ENCODE results near the gene ABCA7. TPM values are rescaled to one million over a fixed set of nuclear protein-coding genes. Genes with fewer than 3 reads are reported as not detected.

ABCA7 gene
- total and polyA plus RNA-seq, 2 donors = 23.4 to 315 TPM

- no peak for DNase-seq (ENCODE audit: low read depth in 6 of 9, low spot score in 9 of 9)
Observed at GRCh38 chr19:1008268-1009040, 31.5 kb upstream of the ABCA7 start.

DNA sequence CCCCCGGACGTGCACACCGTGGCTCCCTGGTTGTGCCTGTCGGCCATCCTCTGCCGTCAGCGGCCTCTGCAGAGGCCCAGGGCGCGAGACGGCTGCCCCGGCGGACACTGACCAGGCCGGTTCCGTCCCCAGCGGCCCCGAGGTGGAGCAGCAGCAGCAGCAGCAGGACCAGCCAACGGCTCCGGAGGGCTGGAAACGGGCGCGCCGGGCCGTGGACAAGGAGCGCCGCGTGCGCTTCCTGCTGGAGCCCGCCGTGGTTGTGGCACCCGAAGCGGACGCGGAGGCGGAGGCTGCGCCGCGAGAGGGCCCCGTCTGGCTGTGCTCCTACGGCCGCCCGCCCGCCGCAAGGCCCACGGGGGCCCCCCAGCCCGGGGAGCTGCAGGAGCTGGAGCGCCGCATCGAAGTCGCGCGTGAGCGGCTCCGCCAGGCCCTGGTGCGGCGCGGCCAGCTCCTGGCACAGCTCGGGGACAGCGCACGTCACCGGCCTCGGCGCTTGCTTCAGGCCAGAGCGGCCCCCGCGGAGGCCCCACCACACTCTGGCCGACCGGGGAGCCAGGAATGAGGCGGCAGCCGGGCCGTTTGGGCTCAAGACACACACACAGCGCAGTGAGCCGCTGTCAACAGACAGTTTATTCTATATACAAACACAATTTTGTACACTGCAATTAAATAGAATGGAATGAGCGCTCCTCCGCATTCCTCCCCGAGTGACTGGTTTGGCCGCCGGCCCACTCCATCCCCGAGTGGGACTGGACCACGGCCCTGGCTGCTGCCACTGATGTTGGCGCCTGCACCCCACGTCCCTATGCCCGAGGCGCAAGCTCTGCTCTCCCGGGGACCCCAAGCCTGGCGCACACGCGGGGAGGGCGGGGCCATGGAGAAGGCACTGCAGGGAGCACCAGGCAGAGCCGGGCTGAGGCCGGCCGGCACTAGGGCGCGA is 30.6 kb upstream of the ABCA7 start:
- Histone ChIP-seq H3K36me3 (ENCODE audit: control insufficient read depth in 2 of 2, insufficient read depth in 2 of 2, low read length in 1 of 2) (peaks cover 31 to 60% of the 10 kb centered on the region in 2 donors), H3K4me1 (ENCODE audit: control insufficient read depth in 2 of 2, insufficient read depth in 2 of 2, low read length in 2 of 2) (no peaks in the 10 kb centered on the region), H3K27ac (ENCODE audit: low read depth in 1 of 2, low read length in 1 of 2) (no peak overlapping the region), H3K9me3 (ENCODE audit: control insufficient read depth in 2 of 2, insufficient read depth in 1 of 2, low read length in 1 of 2) (no peaks in the 10 kb centered on the region), H3K4me3 (ENCODE audit: low read length in 2 of 2) (no peak overlapping the region), H3K27me3 (ENCODE audit: control insufficient read depth in 2 of 2, insufficient read depth in 1 of 2, low read length in 1 of 2) (no peaks in the 10 kb centered on the region)
- DNase-seq (ENCODE audit: low read depth in 6 of 9, low spot score in 9 of 9) = no peak
- WGBS = 96% methylated on average over 92 of the region's 92 CpGs

More at GRCh38 chr19:1008268-1009040, 31.5 kb upstream of the ABCA7 start:
- Histone ChIP-seq H3K27ac (ENCODE audit: low read depth in 1 of 2, low read length in 1 of 2) (no peak overlapping the region), H3K4me1 (ENCODE audit: control insufficient read depth in 2 of 2, insufficient read depth in 2 of 2, low read length in 2 of 2) (no peaks in the 10 kb centered on the region), H3K36me3 (ENCODE audit: control insufficient read depth in 2 of 2, insufficient read depth in 2 of 2, low read length in 1 of 2) (peaks cover 23 to 51% of the 10 kb centered on the region in 2 donors), H3K4me3 (ENCODE audit: low read length in 2 of 2) (no peak overlapping the region), H3K9me3 (ENCODE audit: control insufficient read depth in 2 of 2, insufficient read depth in 1 of 2, low read length in 1 of 2) (no peaks in the 10 kb centered on the region), H3K27me3 (ENCODE audit: control insufficient read depth in 2 of 2, insufficient read depth in 1 of 2, low read length in 1 of 2) (peaks cover 0 to 1% of the 10 kb centered on the region in 2 donors)
- WGBS = 98% methylated on average over 45 of the region's 45 CpGs

DNA sequence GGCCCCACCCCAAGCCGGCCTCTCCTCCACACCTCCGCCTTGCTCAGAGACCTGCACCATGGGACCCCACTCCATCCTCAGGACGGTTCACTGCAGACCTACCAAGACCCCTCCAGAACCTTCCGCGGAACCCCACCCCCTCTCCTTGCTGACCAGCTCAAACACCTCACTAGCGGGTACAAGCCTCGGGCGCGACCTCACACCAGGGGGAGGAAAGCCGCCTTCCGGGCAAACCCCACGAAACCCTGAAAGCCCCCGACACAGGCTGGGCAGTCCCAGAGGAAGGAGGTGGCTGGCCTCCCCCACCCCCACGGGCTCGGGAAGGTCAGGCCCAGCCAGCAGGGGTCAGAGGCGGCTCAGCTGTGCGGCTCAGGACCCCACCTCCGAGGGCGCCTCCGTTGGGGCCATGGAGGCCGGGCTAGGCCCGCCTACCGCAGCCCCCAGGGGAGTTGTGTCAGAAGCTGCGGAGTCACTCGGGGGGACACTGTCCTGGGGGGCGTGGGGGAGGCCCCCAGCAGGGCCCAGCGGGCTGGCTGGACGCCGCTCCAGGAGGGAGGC is 29.8 kb upstream of the ABCA7 start:
- DNase-seq (ENCODE audit: low read depth in 6 of 9, low spot score in 9 of 9) = no peak
- Histone ChIP-seq H3K36me3 (ENCODE audit: control insufficient read depth in 2 of 2, insufficient read depth in 2 of 2, low read length in 1 of 2) (peaks cover 37 to 67% of the 10 kb centered on the region in 2 donors), H3K9me3 (ENCODE audit: control insufficient read depth in 2 of 2, insufficient read depth in 1 of 2, low read length in 1 of 2) (no peaks in the 10 kb centered on the region), H3K4me1 (ENCODE audit: control insufficient read depth in 2 of 2, insufficient read depth in 2 of 2, low read length in 2 of 2) (no peaks in the 10 kb centered on the region), H3K27ac (ENCODE audit: low read depth in 1 of 2, low read length in 1 of 2) (no peak overlapping the region), H3K27me3 (ENCODE audit: control insufficient read depth in 2 of 2, insufficient read depth in 1 of 2, low read length in 1 of 2) (no peaks in the 10 kb centered on the region), H3K4me3 (ENCODE audit: low read length in 2 of 2) (no peak overlapping the region)
- WGBS = 97% methylated on average over 29 of the region's 29 CpGs

GRCh38 chr19:1010586-1011510 is 29.1 kb upstream of the ABCA7 start:
- Histone ChIP-seq H3K4me1 (ENCODE audit: control insufficient read depth in 2 of 2, insufficient read depth in 2 of 2, low read length in 2 of 2) (no peaks in the 10 kb centered on the region), H3K9me3 (ENCODE audit: control insufficient read depth in 2 of 2, insufficient read depth in 1 of 2, low read length in 1 of 2) (no peaks in the 10 kb centered on the region), H3K27me3 (ENCODE audit: control insufficient read depth in 2 of 2, insufficient read depth in 1 of 2, low read length in 1 of 2) (no peaks in the 10 kb centered on the region), H3K36me3 (ENCODE audit: control insufficient read depth in 2 of 2, insufficient read depth in 2 of 2, low read length in 1 of 2) (peaks cover 37 to 74% of the 10 kb centered on the region in 2 donors), H3K27ac (ENCODE audit: low read depth in 1 of 2, low read length in 1 of 2) (no peak overlapping the region), H3K4me3 (ENCODE audit: low read length in 2 of 2) (no peak overlapping the region)
- no peak for DNase-seq (ENCODE audit: low read depth in 6 of 9, low spot score in 9 of 9)
- 97% methylated on average over 56 of the region's 56 CpGs for WGBS

GRCh38 chr19:1011831-1012333 is 28.0 kb upstream of the ABCA7 start:
- peaks cover 44 to 78% of the 10 kb centered on the region in 2 donors for H3K36me3 ChIP-seq (ENCODE audit: control insufficient read depth in 2 of 2, insufficient read depth in 2 of 2, low read length in 1 of 2)
- no peak overlapping the region for H3K27ac ChIP-seq (ENCODE audit: low read depth in 1 of 2, low read length in 1 of 2)
- no peaks in the 10 kb centered on the region for H3K9me3 ChIP-seq (ENCODE audit: control insufficient read depth in 2 of 2, insufficient read depth in 1 of 2, low read length in 1 of 2)
- DNase-seq (ENCODE audit: low read depth in 6 of 9, low spot score in 9 of 9) = no peak
- H3K4me1 ChIP-seq (ENCODE audit: control insufficient read depth in 2 of 2, insufficient read depth in 2 of 2, low read length in 2 of 2) = peaks cover 0 to 3% of the 10 kb centered on the region in 2 donors
- no peaks in the 10 kb centered on the region for H3K27me3 ChIP-seq (ENCODE audit: control insufficient read depth in 2 of 2, insufficient read depth in 1 of 2, low read length in 1 of 2)
- WGBS = 97% methylated on average over 36 of the region's 36 CpGs
- no peak overlapping the region for H3K4me3 ChIP-seq (ENCODE audit: low read length in 2 of 2)

GRCh38 chr19:1012334-1012733 is 27.6 kb upstream of the ABCA7 start:
- peaks cover 45 to 82% of the 10 kb centered on the region in 2 donors for H3K36me3 ChIP-seq (ENCODE audit: control insufficient read depth in 2 of 2, insufficient read depth in 2 of 2, low read length in 1 of 2)
- 91% methylated on average over 18 of the region's 18 CpGs for WGBS
- no peaks in the 10 kb centered on the region for H3K9me3 ChIP-seq (ENCODE audit: control insufficient read depth in 2 of 2, insufficient read depth in 1 of 2, low read length in 1 of 2)
- no peak overlapping the region for H3K27ac ChIP-seq (ENCODE audit: low read depth in 1 of 2, low read length in 1 of 2)
- no peak for DNase-seq (ENCODE audit: low read depth in 6 of 9, low spot score in 9 of 9)
- H3K27me3 ChIP-seq (ENCODE audit: control insufficient read depth in 2 of 2, insufficient read depth in 1 of 2, low read length in 1 of 2) = no peaks in the 10 kb centered on the region
- H3K4me1 ChIP-seq (ENCODE audit: control insufficient read depth in 2 of 2, insufficient read depth in 2 of 2, low read length in 2 of 2) = peaks cover 0 to 6% of the 10 kb centered on the region in 2 donors
- H3K4me3 ChIP-seq (ENCODE audit: low read length in 2 of 2) = no peak overlapping the region

DNA sequence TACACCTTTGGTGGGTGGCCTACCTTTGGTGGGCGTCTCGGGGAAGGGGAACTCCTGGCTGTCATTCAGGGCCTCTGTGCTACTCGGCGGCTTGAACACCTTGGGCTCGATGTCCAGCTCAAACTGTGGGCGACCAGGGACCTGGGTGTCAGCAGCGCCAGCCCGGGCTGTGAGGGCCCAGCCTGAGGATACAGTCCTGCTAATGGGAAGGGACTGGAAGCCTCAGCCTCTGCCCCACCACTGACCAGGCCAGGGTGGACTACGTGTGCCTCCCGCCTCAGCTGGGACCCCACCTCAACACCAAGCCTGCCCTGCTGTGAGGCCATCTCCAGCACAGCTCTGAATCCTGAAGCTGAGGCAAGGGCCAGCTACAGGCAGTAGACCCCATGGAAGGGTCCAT is 26.7 kb upstream of the ABCA7 start:
- Histone ChIP-seq H3K4me3 (ENCODE audit: low read length in 2 of 2) (no peak overlapping the region), H3K9me3 (ENCODE audit: control insufficient read depth in 2 of 2, insufficient read depth in 1 of 2, low read length in 1 of 2) (no peaks in the 10 kb centered on the region), H3K36me3 (ENCODE audit: control insufficient read depth in 2 of 2, insufficient read depth in 2 of 2, low read length in 1 of 2) (peaks cover 45 to 87% of the 10 kb centered on the region in 2 donors), H3K27me3 (ENCODE audit: control insufficient read depth in 2 of 2, insufficient read depth in 1 of 2, low read length in 1 of 2) (no peaks in the 10 kb centered on the region), H3K27ac (ENCODE audit: low read depth in 1 of 2, low read length in 1 of 2) (no peak overlapping the region), H3K4me1 (ENCODE audit: control insufficient read depth in 2 of 2, insufficient read depth in 2 of 2, low read length in 2 of 2) (peaks cover 0 to 15% of the 10 kb centered on the region in 2 donors)
- WGBS = 99% methylated on average over 10 of the region's 10 CpGs
- DNase-seq (ENCODE audit: low read depth in 6 of 9, low spot score in 9 of 9) = no peak
